Erythroblast (primary cell): ENCODE measurements around the gene FAM219A.

Experiments
- GATA1 ChIP-seq: IDR thresholded peaks from 2 replicates; pipeline ENCODE4 v1.6.1; 2011; ENCODE audit warnings: low read depth, mild to moderate bottlenecking, control low read depth, low read length, moderate library complexity
- POLR2A ChIP-seq: IDR thresholded peaks from 2 replicates; pipeline ENCODE4 v1.6.1; 2011; ENCODE audit warnings: mild to moderate bottlenecking, low read length

GRCh38 chr9:34490360-34490759 is 32.0 kb upstream of the FAM219A start:
- no peak for TF ChIP-seq POLR2A
- no peak for TF ChIP-seq GATA1
